Neural progenitor cell (in vitro differentiated cells): ENCODE results near the gene ATP10B.

Experiments
- EZH2 ChIP-seq: fragments of 200-600 bp; sonication (generic); IDR thresholded peaks from 2 replicates; pipeline ENCODE4 v1.6.1; 2017; ENCODE audit warnings: antibody characterized with exemption, mild to moderate bottlenecking, moderate library complexity
- EZH2phosphoT487 ChIP-seq: fragments of 200-600 bp; sonication (generic); IDR thresholded peaks from 2 replicates; pipeline ENCODE4 v1.6.1; 2017; ENCODE audit warnings: antibody characterized with exemption
- TF ChIP-seq, protein P1 (sequence below): fragments of 200-600 bp; sonication (generic); IDR thresholded peaks from 2 replicates; pipeline ENCODE4 v1.5.1; 2017; ENCODE audit warnings: antibody characterized with exemption, mild to moderate bottlenecking

GRCh38 chr5:160899735-160900134 lies 47.7 kb upstream of the ATP10B start:
- TF ChIP-seq, protein P1, sequence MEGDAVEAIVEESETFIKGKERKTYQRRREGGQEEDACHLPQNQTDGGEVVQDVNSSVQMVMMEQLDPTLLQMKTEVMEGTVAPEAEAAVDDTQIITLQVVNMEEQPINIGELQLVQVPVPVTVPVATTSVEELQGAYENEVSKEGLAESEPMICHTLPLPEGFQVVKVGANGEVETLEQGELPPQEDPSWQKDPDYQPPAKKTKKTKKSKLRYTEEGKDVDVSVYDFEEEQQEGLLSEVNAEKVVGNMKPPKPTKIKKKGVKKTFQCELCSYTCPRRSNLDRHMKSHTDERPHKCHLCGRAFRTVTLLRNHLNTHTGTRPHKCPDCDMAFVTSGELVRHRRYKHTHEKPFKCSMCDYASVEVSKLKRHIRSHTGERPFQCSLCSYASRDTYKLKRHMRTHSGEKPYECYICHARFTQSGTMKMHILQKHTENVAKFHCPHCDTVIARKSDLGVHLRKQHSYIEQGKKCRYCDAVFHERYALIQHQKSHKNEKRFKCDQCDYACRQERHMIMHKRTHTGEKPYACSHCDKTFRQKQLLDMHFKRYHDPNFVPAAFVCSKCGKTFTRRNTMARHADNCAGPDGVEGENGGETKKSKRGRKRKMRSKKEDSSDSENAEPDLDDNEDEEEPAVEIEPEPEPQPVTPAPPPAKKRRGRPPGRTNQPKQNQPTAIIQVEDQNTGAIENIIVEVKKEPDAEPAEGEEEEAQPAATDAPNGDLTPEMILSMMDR, result no peak
- TF ChIP-seq EZH2phosphoT487 (no peak), EZH2 (no peak)
